Measurements from ENCODE around the gene ZSWIM5.
"Not testable (repeated sequence)": the region's sequence is repeated elsewhere in the genome, so short reads cannot be mapped to it uniquely, and the experiment has no call there.

Gene ZSWIM5

DNA sequence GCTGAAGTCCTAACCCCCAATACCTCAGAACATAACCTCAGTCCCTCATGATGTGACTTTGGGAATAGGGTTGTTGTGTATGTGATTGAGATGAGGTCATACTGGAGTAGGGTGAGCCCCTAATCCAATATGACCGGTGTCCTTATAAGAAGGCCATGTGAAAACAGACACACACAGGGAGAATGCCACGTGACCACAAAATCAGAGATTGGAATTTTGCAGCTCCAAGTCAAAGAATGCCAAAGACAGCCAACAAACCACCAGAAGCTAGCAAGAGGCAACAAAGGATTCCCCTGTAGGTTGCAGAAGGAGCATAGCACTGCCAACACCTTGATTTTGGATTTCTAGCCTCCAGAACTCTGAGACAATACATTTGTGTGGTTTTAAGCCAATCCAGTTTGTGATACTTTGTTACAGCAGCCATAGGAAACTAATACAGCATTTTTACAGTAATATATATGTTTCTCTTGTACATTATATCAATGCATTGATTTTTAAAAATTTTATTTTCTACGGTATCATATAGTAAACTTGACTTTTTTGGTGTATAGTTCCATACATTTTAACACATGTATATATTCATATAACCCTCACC is 5.4 kb downstream of the ZSWIM5 start:
- no peak for DNase-seq

DNA sequence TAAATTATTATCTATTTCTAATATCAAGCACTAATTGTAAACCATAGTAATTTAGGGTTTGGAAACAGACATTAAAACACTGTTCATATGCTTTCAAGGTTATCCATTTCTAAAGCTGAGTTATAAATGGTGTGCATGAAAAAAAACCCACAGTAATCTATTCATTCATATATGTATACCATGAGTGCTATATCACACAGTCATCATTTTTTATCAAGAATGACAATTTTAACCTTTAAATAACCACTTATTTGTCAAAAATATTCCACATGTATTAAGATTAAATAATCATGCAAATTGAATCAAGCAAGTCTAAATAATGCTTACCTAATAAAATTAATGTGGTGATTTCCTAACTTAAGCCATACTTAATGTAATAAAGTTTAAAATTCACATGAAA is 6.0 kb downstream of the ZSWIM5 start:
- DNase-seq, result no peak

DNA sequence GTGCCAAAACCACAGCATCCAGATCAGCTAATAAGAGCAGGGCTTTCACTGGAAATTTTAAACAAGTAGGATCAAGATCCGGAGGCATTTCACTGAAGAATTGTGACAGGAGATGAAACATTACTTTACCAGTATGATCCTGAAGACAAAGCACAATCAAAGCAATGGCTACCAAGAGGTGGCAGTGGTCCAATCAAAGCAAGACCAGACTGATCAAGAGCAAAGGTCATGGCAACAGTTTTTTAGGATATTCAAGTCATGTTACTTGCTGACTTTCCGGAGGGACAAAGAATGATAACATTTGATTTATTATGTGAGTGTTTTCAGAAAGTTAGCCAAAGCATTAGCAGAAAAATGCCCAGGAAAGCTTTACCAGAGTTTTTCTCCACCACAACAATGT is 8.2 kb downstream of the ZSWIM5 start:
- DNase-seq, result no peak

DNA sequence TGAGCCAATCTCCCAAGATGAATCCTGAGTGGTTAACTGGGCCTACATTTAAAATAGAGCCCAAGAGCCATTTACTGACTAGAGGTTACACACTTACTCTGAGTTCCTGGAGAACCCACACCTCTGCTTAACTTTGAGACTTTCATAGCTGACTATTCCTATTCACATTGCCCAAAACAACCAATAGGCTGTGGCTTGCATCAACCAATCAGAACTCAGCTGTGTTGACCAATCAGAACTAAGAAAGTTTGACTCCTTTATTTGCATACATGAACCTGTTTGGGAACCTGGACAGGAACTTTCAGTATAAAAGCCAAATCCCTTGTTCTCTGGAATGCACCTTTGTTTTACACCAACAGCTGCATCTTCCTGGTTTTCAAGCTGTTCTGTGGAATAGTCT is 9.5 kb downstream of the ZSWIM5 start:
- no peak for DNase-seq

DNA sequence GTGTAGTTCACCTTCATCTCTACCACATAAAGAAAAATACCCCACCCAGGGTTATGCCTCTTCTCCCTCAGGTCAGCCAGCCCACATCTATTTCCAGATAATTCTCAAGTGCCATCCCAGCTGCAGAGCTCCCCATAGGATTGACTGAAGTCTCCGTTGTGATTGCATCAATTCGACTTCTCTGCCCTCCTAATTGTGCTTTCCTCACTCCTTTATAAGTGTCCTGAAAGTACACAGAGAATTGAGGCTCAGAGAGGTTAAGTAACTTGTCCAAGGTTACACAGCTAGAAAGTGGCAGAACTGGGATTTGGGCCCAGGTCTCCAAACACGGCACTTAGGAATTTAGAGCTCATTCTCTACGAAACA is 15.0 kb downstream of the ZSWIM5 start:
- DNase-seq, result no peak

DNA sequence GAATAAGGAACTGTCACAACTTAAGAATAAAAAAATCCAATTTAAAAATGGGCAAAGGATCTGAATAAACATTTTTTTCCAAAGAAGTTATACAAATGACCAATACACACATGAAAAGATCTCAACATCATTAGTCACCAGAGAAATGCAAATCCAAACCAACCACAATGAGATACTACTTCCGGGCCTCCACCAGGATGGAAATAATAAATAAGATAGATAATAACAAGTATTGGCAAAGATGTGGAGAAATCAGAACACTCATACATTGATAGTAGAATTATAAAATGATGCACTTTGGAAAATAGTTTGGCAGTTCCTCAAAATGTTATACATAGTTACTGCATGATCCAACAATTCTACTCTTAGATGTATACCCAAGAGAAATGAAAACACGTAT is 18.7 kb downstream of the ZSWIM5 start:
- DNase-seq, result no peak

DNA sequence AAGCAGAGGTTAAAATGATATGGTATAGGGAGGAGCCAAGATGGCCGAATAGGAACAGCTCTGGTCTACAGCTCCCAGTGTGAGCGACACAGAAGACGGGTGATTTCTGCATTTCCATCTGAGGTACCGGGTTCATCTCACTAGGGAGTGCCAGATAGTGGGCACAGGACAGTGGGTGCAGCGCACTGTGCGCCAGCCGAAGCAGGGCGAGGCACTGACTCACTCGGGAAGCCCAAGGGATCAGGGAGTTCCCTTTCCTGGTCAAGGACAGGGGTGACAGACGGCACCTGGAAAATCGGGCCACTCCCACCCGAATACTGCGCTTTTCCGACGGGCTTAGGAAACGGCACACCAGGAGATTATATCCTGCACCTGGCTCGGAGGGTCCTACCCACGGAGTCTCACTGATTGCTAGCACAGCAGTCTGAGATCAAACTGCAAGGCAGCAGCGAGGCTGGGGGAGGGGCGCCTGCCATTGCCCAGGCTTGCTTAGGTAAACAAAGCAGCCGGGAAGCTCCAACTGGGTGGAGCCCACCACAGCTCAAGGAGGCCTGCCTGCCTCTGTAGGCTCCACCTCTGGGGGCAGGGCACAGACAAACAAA is 26.4 kb downstream of the ZSWIM5 start:
- not testable (repeated sequence) for DNase-seq

DNA sequence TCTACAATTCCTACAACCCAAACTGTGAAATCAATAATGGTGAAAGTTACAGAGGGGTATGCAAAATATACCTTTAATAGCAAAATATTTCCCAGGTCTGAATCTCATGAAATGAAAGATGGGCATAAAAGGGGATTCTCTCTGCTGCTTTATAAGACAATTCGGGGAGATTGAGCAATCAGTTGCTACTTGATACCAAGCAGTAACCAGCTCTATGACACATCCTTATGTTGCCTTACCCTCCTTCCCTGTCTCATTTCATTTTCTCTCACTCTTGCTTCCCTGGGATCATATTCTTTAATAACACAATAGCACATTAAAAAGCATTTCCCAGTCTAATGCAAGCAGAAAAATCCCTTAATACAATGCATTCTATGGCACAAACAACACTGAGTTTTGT is 29.0 kb downstream of the ZSWIM5 start:
- no peak for DNase-seq

DNA sequence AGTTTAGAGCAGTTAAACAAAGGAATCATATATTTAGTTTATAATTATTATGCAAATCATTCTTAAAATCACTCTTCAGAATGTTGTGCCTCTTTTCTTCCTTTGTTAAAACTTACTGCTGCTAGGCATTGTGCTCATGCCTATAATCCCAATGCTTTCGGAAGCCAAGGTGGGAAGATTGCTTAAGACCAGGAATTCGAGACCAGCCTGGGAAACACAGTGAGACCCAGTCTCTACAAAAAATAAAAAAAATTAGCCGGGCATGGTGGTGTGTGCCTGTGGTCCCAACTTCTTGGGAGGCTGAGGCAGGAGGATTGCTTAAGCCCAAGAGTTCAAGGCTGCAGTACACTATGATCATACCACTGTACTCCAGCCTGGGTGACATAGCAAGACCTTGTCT is 33.6 kb downstream of the ZSWIM5 start:
- no peak for DNase-seq

DNA sequence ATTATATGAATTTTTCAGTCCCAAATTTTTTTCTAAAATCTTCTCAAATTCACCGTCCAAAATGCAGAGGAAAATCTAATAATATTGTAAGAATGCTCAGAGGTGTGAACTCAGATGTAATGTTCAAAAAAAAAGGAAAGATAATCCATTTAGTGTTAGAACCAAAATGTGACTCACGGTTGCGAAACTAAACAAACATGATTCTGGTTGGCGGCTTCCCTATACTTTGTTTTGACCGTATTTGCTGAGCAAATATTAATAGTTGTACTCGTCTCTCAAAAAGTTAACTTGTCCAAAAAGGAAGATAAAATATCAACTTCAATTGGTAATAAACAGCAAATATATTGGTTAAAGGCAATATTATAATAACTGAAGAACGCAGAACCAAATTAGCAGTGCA is 34.4 kb downstream of the ZSWIM5 start:
- DNase-seq, result no peak

DNA sequence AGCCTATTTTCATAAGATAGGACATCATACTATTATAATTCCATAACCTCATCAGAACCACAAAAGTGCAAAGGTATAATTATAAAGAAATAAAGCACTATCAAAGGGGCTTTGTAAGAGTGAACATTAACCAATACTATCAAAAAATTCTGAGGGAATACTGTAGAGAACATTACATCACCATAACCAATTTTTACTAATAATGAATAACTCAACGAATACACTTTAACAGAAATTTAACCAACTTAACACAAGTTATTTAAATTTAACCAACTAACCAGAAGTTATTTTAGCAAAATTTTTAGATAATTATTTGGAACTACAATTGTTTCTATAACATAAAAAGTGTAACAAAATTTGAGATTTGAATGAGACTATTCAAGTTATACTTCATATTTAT is 34.8 kb downstream of the ZSWIM5 start:
- DNase-seq, result no peak

DNA sequence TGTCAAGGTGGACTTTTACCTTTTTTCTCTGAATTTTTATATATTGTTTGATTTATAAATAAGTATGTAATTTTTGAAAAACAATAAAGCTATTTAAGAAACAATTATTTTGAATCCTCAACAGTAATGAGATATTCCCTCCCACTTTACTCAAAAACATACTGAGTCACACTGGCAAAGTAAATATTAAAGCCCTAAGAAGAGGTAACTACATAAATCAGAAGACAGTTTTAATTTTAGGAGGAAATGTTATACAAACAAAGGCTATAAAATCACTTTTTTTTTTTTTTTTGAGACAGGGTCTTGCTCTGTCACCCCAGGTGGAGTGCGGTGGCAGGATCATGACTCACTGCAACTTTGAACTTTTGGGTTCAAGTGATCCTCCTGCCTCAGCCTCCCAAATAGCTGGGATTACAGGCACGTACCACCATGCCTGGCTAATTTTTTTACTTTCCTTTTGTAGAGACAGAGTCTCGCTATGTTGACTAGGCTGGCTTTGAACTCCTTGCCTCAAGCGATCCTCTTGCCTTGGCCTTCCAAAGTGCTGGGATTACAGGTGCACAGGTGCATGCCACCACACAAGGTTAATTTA is 36.2 kb downstream of the ZSWIM5 start:
- DNase-seq, result no peak

DNA sequence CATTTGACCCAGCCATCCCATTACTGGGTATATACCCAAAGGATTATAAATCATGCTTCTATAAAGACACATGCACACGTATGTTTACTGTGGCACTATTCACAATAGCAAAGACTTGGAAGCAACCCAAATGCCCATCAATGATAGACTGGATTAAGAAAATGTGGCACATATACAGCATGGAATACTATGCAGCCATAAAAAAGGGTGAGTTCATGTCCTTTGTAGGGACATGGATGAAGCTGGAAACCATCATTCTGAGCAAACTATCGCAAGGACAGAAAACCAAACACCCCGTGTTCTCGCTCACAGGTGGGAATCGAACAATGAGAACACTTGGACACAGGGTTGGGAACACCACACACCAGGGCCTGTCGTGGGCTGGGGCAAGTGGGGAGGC is 38.5 kb downstream of the ZSWIM5 start:
- DNase-seq, result not testable (repeated sequence)

DNA sequence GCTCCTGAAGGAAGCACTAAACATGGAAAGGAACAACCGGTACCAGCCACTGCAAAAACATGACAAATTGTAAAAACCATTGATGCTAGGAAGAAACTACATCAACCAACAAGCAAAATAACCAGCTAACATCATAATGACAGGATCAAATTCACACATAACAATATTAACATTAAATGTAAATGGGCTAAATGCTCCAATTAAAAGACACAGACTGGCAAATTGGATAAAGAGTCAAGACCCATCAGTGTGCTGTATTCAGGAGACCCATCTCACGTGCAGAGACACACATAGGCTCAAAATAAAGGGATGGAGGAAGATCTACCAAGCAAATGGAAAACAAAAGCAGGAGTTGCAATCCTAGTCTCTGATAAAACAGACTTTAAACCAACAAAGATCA is 42.1 kb downstream of the ZSWIM5 start:
- not testable (repeated sequence) for DNase-seq

DNA sequence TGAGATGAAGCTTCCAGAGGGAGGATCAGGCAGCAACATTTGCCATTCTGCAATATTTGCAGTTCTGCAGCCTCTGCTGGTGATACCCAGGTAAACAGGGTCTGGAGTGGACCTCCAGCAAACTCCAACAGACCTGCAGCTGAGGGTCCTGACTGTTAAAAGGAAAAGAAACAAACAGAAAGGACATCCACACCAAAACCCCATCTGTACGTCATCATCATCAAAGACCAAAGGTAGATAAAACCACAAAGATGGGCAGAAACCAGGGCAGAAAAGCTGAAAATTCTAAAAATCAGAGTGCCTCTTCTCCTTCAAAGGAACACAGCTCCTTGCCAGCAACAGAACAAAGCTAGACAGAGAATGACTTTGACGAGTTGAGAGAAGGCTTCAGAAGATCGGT is 43.3 kb downstream of the ZSWIM5 start:
- not testable (repeated sequence) for DNase-seq

DNA sequence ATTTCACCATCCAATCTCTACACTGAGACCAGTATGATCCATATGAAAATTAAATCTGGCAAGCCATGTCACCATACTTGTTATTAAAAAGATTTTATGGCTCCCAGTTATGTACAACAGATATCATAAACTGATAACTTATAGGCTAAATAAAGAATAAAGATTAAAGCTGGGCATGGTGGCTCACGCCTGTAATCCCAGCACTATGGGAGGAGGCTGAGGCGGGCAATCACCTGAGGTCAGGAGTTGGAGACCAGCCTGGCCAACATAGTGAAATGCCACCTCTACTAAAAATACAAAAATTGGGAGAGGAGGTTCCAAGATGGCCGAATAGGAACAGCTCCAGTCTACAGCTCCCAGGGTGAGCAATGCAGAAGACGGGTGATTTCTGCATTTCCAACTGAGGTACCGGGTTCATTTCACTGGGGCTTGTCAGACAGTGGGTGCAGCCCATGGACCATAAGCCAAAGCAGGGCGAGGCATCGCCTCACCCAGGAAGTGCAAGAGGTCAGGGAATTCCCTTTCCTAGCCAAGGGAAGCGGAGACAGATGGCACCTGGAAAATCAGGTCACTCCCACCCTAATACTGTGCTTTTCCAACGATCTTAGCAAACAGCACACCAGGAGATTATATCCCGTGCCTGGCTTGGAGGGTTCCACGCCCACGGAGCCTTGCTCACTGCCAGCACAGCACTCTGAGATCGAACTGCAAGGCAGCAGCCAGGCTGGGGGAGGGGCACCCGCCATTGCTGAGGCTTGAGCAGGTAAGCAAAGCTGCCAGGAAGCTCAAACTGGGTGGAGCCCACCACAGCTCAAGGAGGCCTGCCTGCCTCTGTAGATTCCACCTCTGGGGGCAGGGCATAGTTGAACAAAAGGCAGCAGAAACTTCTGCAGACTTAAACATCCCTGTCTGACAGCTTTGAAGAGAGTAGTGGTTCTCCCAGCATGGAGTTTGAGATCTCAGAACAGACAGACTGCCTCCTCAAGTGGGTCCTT is 44.1 kb downstream of the ZSWIM5 start:
- DNase-seq, result not testable (repeated sequence)

DNA sequence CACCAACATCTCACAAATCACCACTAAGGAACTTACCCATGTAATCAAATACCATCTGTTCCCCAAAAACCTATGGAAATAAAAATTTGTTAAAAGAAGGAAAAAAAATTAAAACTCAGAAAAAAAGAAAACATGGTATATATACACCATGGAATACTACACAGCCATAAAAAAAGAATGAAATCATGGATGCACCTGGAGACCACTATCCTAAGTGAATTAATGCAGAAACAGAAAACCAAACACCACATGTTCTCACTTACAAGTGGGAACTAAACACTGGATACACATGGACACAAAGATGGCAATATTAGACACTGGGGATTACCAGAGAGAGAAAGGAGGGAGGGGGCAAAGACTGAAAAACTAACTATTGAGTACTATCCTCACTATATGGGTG is 50.4 kb downstream of the ZSWIM5 start:
- DNase-seq, result no peak

DNA sequence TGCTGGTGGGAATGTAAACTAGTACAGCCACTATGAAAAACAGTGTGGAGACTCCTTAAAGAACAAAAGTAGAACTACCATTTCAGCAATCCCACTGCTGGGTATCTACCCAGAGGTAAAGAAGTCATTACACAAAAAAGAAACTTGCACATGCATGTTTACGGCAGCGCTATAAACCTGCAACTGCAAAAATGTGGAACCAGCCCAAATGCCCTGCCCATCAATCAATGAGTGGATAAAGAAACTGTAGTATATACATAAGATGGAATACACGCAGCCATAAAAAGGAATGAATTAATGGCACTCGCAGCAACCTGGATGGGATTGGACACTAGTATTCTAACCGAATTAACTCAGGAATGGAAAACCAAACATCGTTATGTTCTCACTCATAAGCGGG is 51.0 kb downstream of the ZSWIM5 start:
- DNase-seq, result no peak

DNA sequence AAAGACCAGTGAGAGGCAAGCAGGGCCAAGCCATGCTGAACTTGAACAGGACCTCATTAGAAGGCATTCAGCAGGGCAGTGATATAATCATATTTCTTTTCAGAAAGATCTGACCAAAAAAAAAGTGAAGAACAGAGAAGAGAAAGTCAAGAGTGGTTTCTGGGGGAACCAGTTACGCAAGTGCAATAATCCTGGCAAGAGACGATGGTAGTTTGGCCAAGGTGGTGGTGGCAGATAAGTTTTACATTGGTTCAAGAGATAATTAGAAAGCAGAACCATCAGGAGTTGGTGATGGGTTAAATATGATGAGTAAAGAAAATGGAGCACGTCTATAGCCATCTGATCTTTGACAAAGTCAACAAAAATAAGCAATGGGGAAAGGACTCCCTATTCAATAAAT is 54.3 kb downstream of the ZSWIM5 start:
- no peak for DNase-seq

DNA sequence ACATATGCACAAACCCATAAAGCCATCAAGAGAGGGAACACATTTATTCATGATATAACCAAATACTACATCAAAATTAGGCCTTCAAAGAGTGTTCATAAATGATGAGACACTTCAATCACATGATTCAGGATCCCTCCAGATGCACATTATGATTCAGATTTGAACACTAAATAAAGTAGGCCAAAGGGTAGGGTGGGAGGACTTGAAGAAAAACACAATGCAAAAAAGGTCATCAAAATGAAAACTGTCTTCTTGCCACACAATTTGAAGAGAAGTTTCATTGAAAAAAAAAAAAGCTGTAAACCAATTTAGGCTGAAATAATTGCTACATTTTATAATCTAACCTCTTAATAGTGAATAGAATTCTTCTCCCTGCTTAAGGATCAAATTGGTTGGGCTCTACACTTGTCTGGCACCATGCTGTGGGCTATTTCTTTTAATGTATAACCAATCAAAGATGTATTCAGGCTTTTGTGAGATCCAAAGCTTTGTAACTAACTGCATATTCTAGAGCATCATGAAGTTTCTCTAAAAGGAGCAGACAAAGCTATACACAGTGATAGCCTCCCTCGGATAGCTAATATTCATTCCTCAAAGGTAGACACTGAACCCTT is 58.1 kb downstream of the ZSWIM5 start:
- no peak for DNase-seq

DNA sequence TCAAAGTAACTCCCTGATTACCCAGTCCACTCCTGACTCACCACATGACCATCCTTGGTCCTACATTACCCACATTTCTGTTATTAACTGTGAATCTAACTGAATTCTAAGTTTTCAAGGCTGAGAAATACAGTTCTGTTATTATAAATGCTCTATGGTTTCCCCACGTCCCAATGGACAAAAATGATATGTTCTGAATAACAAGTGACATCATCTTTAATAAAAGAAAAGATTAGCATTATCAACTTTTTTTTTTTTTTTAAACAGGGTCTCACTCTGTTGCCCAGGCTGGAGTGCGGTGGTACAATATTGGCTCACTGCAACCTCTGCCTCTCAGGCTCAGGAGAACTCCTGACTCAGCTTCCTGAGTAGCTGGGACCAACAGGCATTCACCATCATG is 59.6 kb downstream of the ZSWIM5 start:
- no peak for DNase-seq

DNA sequence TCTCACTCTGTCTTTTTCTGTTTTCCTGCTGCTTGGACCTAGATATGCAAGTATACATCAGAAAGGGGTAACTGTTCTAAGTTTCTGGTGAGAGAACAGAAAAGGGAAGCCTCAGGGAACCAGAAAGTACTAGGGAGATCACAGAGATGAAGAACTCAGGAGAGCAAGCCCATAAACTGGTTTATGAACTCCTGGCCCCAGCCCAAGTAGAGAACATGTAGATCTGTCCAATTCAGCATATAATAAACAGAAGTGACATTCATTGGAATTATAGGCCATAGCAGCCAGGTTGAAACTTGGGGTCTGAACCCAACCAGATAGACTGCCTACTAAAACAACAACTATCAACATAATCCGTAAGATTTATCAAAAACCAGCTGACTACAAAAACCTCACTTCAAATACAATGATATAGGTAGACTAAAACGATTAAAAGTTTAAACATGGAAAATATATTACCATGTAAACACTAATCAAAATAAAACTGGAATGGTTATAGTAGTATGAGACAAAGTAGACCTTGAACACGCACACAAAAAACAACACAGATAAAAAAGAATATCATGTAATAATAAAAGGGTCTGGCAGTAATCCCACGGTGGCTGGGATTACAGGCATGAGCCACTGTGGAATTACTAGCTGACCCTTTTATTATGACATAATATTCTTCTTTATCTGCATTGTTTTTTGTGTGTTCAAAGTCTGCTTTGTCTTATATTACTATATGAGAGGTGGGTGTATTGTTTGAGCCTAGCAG is 65.0 kb downstream of the ZSWIM5 start:
- DNase-seq, result no peak

DNA sequence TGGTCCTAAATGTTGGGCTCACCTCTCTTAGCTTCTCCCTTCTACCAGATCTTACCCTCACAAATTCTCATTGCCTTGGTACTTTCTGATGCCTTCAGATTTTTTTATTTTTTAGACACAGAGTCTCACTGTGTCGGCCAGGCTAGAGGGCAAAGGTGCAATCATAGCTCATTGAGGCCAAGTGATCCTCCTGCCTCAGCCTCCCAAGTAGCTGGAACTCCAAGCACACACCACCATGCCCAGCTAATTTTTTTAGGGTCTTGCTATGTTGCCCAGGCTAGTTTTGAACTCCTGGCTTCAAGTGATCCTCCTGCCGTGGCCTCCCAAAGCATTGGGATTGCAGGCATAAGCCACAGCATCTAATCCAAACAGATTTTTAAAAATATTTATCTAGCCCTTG is 69.4 kb downstream of the ZSWIM5 start:
- DNase-seq, result no peak

Data from NCI-H146 (cell line).